Cerebellar cortex (tissue), 1 donor: ENCODE data around the gene FBXL15.
"Not testable (repeated sequence)": the region's sequence is repeated elsewhere in the genome, so short reads cannot be mapped to it uniquely, and the experiment has no call there.

Experiments
- DNase-seq: peaks from one replicate; pipeline ENCODE4 v3.0.0-alpha.2; 2015; ENCODE audit warnings: low spot score

Gene FBXL15

DNA sequence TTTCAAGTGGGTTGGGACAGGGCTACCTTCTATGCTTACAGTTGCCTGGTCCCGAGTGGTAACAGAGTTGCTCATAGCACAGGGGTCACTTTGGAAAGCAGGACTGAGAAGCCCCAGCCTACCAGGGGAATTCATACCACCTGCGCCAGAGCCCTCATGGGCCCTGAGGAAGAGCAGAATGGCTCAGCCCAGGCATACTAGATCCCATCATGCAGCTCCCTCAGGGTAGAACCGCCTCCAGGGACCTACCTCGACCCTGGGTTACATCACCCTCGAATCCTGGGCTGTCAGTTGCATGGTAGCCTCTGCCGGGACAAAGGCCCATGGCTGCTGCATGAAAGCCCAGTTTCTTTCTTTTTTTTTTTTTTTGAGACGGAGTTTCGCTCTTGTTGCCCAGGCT lies 8.8 kb downstream of the FBXL15 start:
- no peak for DNase-seq

DNA sequence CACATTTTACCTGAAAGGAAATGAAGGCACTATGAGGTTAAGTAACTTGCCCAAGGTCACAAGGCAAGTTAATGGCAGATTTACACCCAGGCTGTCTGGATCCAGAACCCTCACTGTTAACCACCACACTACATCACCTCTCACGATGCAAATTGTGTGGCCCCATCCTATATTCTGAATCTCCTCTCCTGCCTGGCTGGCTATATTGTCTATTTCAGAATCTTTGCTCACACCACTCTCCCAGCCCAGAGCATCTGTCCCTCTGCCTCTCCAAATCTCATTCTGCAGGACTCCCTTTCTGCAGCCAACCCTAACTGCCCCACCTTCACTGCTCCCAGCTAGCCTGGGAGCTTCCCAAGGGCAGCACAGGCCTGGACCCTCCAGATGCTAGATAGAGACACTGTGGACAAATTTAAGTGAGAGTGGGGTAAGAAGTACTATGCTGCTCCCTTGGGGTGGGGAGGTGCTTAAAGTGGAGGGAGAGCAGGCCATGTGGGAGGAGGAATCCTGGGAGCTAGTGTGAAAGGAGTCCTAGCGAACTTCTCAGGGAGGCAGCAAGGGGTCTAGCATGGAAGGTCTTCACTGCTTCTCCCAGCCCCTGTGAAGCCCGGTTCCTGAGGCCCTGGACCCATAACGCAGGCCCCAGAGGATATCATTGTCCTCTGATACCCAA lies 11.0 kb downstream of the FBXL15 start:
- peak; percentile 41 for DNase-seq

DNA sequence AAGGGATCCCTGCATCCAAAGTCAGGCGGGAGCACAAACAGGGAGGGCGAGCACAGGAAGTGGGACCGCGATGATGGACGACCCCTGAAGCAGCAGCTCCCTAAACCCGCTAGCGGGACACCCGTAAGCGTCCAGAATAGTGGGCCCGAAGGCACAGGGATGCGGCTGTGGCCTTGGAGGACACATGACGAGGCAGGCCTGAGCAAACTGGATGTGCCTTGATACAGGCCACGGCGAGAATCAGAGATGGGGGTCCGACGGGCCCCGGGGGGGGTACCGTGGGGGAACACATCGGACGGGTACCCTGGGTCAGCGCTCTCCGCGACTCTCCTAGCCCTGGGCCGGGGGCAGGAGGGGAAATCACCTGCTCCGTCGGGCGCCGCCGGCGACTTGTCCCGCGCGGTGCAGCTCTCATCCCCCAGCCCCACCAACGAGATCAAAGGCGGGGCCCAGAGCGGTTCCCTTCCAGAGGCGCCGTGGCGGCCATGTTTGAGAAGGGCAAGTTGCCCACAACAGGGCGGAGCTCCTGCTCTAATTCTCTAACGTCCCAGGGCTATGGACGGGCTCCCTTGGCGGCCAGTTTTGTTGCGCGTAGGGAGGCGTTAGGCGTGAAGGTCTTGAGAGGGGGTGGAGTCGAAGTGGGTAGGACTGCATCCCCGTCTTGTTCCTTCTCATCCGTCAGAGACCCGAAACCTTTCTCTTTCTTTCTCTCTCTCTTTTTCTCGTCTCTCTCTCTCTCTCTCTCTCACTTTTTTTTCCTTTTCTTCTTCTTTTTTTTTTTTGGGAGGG lies 11.7 kb downstream of the FBXL15 start, which contains the start of gene CUEDC2:
Gene CUEDC2, minus strand, starts transcription at position 413 of the 789 bp plus-strand sequence. CDS start 7,386 bp downstream, outside the sequence.
- DNase-seq: peak; percentile 99

DNA sequence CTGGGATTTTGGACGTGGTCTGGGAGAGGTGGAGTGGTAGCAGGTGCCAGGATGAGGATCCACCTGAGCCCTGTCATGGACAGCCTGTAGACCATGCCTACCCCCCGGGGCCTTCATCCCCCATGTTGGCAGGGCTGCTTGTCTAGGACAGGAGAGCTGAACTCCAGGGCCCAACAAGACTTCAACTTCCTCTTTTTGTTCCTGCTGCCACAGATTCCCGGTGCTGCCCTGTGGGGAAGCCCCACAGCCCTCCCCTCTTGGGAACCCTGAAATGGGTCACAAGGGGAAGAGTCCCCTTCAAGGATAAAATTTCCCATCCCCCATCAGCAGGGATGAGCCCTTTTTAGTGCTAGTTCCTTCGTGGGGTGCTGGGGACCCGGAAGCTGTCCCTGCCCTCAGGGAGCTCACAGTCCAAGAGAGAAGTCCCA lies 13.0 kb downstream of the FBXL15 start:
- no peak for DNase-seq

DNA sequence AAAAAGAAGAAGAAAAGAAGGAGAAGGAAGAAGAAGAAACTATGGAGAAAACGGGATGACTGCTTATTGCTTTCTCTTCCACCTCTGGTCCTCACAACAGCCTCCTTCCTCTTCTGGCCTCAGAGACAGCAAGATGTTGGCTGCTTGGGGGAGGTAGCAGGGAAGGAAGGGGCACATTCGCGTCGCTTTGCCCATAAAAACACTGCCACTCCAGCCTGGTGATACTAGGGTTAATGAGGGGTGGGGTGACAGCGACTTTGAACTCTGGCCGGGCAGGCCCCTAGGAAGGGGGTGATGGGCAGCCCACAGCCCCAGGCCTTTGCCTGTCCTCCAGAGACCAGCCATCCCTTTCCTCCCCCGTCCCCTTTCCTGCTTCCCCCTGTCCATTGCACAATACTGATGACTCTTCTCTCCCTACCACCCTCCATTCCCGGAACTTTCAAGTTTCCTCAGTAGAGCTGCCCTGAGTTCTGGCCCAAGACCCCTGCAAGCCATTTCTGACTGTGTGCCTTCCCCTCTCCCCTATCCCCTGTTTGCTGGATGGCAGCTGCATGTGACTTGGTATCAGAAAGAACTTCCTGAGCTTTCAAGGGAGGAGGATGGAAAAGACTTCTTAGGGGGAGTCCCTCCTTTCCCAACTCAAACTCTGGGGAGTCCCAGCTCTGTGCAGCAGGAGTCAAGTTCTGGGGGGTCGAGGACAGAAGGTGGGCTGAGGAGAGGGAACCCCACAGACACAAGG lies 13.9 kb downstream of the FBXL15 start:
- no peak for DNase-seq

DNA sequence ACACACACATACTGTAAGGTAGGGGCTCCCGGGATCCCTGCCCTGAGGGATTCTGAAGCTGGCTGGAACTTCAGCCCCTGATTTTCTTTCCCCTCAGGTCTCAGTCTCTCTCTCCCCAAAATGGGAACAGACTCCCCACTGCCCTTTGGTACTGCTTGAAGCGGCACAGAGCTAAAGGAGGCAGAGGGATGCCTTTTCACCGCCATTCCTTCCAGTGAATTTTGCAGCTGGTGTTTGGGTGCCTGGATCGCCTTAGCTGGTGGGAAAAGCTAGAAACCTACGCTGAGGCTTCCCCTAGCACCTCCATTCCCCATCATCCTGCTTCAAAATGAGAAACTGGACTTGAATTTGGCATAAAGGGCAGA lies 14.5 kb downstream of the FBXL15 start:
- DNase-seq: no peak

DNA sequence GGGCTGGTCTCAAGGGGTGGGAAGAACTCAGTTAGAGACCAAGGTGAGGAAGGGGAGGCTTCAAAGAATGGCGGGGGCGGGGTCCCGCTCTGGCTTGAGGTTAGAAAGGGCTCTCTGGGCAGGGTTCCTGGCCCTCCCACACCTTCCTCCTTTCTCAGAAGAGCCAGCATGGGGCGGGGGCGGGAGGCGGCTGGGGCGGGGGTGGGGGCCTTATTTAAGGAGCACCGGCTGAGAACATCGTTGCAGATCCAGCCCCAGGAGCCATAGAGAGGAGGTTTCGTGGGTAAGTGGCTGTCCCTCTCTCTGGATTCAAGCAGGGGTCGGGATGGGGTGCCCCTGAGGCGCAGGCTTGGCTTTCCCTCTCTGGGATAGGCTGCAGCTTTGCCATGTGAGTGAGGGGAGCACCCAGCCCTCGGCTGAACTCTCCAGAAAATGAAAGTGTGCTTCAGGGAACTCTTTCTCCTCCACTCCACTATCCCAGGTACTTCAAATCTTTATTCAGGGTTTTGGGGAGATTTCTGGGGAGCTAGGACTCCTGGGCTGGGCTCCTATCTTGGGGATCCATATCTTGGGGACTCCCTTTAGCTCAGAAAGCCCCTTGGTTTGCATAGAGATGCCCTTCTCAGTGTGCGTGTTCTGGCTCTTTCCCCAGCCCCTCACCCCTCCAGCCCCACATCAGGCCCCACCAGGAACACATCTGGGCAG lies 15.0 kb downstream of the FBXL15 start:
- DNase-seq: no peak

DNA sequence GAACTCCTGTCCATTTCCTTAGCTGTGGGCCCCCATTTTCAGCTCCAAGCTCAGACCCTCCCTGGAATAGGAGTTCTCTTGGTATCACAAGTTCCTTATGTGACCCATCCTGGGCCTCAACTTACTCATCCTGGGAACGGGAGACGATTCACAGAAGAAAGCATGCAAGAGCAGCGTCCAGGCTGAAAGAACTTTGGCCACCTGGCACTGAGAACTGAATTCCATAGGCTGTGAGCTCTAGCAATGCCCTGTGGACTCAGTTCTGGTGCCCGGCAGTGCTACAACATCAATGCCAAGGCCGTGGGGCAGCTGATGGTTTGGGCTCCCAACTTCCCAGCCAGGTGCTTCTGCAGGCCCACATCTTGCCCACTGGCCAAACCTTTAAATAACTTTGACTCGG lies 15.7 kb downstream of the FBXL15 start:
- DNase-seq: no peak

DNA sequence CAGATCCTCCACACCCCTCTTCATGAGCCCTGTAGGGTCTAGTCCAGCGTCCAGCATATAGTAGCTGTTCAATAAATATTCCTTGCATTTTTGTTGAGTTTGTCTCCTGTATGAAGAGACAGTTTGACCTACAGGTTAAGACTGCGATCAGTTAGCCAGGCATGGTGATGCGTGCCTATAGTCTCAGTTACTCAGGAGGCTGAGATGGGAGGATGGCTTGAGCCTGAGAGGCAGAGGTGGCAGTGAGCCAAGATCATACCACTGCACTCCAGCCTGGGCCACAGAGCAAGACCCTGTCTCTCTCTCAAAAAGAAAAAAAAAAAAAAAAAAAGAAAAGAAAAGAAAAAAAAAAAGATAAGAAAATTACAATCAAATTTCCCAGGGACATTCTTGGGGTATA lies 16.9 kb downstream of the FBXL15 start:
- DNase-seq: no peak

DNA sequence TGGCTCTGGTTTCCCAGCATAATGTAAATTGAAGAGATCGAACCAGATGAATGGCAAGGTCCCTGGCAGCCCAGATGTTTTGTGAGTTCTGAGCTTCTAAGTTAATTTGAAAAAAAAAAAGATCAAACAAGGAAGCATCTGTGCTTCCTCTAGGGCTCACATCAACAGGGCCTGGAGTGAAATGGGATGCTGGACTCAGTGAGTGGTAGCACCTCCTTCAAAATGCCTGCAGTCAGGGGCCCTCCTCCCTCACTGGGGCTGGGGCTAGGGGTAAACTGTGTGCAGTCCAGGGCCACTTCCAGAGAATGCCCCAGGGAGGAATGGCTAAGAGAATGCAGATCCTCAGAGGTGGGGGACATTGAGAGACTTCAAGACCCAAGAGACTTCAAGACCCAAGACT lies 17.7 kb downstream of the FBXL15 start:
- DNase-seq: no peak

DNA sequence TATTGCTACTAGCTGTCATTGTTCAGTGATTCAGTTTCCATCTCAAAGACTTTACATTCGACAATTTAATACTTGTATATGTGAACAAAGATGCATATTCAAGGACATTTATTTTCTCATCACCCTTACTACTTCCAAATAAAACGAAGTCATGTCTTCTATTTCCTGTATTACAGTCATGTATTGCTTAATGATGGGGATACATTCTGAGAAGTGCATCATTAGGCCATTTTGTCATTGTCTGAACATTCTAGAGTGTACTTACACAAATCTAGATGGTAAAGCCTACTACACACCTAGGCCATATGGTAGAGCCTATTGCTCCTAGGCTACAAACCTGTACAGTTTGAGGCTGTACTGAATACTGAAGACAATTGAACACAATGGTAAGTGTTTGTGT lies 24.2 kb downstream of the FBXL15 start:
- DNase-seq: no peak

DNA sequence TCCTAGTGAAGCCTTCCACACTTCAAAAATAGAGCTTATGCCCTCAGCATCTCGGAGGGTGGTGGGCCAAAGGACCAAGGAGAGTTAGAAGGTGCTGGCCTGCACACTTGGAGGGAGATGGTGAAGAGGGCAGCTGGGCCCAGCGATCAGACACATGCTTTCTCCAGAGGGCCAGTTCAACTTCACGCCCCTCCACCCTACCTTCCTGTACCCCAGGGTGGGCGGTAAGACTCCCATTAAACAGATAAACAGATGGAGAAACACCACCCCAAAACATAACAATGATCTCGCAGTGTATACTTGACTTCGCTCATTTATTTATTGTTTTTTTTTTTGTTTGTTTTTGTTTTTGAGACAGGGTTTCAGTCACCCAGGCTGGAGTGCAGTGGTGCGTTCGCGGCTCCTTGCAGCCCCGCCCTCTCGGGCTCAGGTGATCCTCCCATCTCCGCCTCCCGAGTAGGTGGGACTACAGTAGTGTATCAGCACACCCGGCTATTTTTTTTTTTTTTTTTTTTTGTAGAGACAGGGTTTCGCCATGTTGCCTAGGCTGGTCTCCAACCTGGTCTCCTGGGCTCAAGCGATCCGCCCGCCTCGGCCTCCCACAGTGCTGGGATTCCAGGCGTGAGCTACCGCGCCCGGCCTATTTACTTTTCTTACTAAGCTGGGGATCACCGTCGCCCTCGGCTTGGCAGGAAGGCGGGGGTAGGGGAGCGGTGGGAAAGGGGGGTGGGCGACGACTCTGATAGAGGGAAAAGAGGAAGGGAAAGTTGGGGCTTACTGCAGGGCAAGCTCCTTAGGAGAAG lies 28.9 kb downstream of the FBXL15 start:
- peak; percentile 92 for DNase-seq

DNA sequence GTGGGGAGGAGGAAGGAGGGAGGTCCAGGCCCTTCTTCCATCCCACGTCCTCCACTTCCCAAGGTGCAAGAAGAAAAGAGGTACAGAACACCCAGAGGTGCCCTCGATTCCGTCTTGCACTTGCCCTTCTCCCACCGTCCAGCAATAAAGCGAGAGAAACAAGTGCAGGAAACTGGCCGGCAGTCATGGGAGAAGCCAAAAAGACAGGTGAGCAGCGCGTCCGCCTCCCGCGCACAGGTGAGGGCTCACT lies 29.4 kb downstream of the FBXL15 start:
- DNase-seq: no peak

DNA sequence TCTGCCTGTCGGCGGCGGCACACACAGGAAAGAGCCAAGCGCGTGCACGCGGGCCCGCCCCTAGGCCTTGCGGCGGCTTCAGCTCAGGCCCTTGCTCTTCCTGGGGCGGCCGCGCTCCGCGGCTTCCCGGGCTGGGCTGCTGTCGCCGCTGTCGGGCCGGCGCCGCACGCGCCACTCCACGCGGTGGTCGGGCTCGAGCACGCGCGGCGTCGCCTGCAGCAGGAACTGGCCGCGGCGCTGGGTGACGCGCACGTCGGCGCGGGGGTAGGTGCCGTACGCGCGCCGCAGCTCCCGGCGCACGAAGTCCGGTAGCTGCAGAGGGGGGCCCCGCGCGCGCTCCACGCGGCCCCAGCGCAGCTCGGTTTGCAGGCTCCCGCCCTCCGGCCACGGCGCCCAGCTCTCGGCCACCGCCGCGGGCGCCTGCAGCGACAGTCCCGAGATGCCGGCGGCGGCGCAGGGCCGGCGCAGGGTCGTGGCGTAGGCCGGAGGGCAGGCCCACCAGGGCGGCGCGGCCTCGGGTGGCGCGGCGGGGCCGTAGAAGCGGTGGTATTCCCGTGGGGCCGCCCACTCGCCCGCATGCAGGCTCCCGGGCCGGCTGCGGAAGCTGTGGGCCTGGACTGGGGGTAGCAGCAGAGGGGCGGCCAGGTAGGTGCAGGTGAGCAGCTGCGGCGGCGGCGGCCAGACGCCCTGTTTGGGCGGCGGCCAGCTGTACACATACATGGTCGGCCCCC lies 29.9 kb downstream of the FBXL15 start:
- peak; percentile 81 for DNase-seq

DNA sequence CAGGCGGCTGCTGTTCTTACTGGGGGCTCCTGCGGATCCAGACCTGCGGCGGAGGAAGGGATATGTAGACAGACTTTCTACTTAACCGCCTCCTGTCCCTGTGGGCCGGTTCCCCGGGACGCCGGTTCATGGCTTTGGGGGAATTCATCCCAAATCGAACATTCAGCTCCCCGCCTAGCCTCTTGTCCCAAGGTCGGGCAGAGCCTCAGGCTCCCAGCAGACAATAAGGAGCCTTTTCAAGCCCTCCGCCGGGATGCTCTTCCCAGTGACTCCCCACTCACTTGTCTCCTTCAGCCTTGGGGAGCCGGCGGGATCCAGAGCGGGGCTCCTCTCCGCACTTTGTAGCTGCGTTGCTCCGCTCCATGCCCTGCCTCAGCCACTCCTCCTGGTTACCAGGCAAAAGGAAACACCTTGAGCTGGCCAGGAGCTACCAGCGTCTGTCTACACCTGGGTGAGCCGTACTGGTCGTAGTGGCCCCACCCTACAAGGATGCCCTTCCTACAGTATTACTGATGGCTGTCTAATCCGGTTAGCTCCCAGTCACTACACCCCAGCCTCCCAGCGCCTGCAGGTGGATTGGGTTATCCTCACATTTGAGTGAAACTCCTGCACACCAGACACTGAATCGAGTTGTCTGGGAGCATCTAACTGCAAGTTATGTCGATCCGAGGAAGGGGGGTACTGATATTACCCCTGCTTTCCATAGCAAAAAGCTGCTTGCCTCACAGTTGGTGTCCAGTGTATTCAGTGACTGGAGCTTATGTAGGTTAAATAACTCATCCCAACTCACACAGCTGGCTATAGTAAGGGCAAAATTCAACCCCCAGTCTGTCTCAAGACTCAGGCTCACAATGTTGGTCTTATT lies 30.7 kb downstream of the FBXL15 start, which contains the start of gene C10orf95:
Gene C10orf95, minus strand, starts transcription at position 439 of the 865 bp plus-strand sequence. CDS start 450 bp downstream, outside the sequence.
- peak; percentile 35 for DNase-seq

DNA sequence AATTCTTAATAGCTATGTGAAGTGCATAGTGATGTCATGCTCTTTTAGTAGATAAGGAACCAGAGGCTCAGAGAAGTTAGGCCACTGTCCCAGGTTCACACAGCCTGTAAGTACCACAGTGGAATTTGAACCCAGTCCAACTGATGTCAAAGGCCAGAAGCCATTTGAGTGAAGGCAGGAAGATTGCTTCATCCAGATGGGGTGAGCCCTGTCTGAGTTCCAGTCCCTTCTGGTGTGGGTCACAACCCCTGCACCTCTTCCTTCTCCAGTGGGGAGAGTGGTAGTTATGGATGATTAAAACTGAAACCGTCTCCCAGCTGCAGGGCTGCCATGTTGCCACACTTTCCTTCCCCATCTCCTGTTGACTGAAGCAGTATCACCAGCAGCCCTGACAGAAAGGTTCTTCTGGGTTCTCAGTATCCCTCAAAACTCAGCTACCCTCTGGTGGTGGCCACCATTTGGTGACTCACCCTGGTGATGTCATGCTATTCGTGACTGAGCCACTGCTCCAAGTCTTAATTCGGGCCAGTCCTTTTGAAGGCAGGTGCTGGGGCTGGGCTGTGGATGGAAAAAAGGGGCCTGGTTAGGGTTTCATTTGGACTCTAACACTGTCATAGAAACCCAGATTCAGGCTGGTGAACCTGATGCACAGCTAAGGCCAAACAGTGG lies 32.2 kb downstream of the FBXL15 start:
- DNase-seq: no peak

DNA sequence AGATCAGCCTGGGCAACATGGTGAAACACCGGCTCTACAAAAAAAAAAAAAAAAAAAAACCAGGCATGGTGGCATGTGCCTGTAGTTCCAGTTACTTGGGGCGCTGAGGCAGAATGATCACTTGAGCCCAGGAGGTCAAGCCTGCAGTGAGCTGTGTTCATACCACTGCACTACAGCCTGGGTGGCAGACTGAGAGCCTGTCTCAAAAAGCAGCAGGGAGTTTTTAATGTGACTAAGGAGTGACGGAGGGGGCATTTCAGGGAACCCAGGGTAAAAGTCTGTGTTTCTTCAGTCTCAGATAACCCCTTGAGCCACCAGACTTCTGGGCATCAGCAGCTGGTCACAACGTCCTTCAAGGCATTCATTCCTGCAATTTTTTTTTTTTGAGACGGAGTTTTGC lies 32.9 kb downstream of the FBXL15 start:
- DNase-seq: no peak

DNA sequence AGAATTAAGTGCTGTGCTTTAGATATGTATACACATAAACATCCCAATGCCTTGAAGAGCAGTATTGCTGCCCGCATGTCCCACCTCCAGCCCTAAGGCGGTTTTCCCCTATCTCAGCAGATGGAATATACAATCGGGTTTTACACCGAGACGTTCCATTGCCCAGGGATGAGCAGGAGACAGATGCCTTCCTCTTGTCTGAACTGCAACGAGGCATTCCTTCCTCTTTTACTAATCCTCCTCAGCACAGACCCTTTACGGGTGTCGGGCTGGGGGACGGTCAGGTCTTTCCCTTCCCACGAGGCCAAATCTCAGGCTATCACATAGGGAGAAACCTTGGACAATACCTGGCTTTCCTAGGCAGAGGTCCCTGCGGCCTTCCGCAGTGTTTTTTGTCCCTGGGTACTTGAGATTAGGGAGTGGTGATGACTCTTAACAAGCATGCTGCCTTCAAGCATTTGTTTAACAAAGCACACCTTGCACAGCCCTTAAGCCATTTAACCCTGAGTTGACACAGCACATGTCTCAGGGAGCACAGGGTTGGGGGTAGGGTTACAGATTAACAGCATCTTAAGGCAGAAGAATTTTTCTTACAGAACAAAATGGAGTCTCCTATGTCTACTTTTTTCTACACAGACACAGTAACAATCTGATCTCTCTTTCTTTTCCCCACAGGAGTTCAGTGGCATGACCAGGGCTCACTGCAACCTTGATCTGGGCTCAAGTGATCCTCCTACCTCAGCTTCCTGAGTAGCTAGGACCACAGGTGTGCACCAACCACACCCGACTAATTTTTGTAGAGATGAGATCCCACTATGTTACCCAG lies 34.2 kb downstream of the FBXL15 start:
- not testable (repeated sequence) for DNase-seq
